ENCODE data around the gene NDUFC1. TPM values are rescaled to one million over a fixed set of nuclear protein-coding genes. Genes with fewer than 3 reads are reported as not detected.
A peak's percentile ranks its signal among the peaks of the same experiment; 100 is the strongest.

The NDUFC1 gene
- 100 to 1,000 TPM in 1 of 4 donors, 10 to 100 TPM in 3; 30.5 to 102 (median 63.5) TPM for total RNA-seq

DNA sequence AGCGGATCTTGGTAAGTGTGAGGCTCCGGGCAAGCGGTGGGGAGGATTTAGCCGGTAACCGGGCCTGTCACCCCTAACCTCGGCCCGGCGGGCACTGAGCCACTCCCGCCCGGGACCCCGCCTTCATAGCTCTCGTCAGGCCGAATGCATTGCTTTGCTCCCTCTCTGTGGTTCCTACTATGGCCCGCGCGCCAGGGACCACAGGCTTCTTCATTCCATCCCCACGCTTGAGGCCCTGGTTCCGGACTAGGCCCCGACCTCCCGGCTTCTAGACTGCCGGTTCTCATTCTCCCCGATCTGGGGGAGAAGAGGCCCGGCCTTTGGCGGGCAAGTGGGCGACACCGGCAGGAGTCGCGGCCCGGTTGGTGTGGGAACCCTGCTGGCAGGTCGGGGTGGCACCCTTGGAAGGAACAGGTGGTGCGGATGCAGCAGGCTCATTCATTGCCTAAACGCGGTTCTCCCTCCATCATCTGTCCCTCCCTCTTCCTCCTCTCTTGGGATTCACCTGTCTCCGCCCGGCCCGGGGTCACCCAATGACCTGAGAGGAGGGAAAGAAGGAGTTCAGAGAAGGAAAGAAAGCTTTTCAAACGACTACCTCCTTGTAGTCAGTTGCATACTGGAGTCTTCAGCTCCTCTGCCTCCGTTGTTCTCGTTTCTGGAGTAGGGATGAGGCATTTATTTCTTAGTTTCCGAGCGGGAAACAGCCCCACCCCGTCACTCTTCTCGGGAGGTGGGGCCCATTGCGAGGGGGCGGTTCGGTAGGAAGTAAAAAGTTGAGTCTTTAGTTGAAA, at the start of gene NDUFC1:
TSS of gene NDUFC1 (minus strand) at position 657 of the 791 bp plus-strand sequence. CDS start 6,679 bp downstream, outside the sequence.
- Histone ChIP-seq H3K9me3 (no peaks in the 10 kb centered on the region), H3K4me3 (peak within 1 kb of the TSS; percentile 71 to 95 (median 86)), H3K36me3 (no peaks in the 10 kb centered on the region), H3K27ac (peak within 1 kb of the TSS; percentile 94 to 98 (median 96)), H3K27me3 (no peaks in the 10 kb centered on the region), H3K4me1 (peaks cover 48 to 62% of the 10 kb centered on the region in 2 donors)
- TF ChIP-seq POLR2A (IDR thresholded peaks at IDR 0.05) = no peak
- TF ChIP-seq, protein P1, sequence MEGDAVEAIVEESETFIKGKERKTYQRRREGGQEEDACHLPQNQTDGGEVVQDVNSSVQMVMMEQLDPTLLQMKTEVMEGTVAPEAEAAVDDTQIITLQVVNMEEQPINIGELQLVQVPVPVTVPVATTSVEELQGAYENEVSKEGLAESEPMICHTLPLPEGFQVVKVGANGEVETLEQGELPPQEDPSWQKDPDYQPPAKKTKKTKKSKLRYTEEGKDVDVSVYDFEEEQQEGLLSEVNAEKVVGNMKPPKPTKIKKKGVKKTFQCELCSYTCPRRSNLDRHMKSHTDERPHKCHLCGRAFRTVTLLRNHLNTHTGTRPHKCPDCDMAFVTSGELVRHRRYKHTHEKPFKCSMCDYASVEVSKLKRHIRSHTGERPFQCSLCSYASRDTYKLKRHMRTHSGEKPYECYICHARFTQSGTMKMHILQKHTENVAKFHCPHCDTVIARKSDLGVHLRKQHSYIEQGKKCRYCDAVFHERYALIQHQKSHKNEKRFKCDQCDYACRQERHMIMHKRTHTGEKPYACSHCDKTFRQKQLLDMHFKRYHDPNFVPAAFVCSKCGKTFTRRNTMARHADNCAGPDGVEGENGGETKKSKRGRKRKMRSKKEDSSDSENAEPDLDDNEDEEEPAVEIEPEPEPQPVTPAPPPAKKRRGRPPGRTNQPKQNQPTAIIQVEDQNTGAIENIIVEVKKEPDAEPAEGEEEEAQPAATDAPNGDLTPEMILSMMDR (IDR thresholded peaks at IDR 0.05 in 4 of 5, conservative IDR thresholded peaks at IDR 0.05 in 1 of 5) = peak in 3 of 5 experiments; percentile 18 to 54 (median 27)
- intact Hi-C loops (cut with DNase I; ENCODE audit: low total_unique reads) (loop anchor here (1.0 to 5.0 kb wide), 5 partner anchors 125 to 850 kb away; partner anchors contain the start of genes ELF2, MAML3 and RAB33B), in situ Hi-C loops (cut with MboI; ENCODE audit: low sequenced_read_pairs in 4 of 4) (no loop called here)
- peak; percentile 20 to 25 for ATAC-seq
- peak; percentile 18 to 56 for DNase-seq

DNA sequence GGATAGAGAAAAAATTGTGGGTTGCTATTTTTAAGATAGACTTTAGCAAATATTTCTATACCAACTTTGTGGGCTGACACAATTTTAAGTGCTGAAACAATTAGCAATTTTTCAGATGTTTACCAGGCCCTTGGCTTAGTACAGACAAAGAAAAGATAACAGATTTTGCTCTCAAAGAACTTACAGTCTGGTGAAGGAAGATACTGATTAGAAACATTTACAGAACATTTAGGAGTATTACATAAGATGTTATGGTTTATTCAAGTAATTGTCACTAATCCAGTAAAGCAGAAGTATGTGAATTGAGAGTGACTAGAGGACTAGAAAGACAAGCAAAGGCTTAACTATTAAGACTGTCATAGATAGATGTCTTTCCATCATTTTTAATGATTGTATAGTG, 35.3 kb upstream of the NDUFC1 start:
- Histone ChIP-seq H3K4me1 (no peaks in the 10 kb centered on the region), H3K4me3 (no peak overlapping the region), H3K36me3 (peaks cover 0 to 21% of the 10 kb centered on the region in 2 donors), H3K27ac (no peak overlapping the region), H3K9me3 (no peaks in the 10 kb centered on the region), H3K27me3 (no peaks in the 10 kb centered on the region)
- DNase-seq = no peak
- intact Hi-C loops (cut with DNase I; ENCODE audit: low total_unique reads) (no loop called here), in situ Hi-C loops (cut with MboI; ENCODE audit: low sequenced_read_pairs in 4 of 4) (no loop called here)
- TF ChIP-seq, protein P1 (IDR thresholded peaks at IDR 0.05 in 4 of 5, conservative IDR thresholded peaks at IDR 0.05 in 1 of 5) = no peak
- TF ChIP-seq POLR2A (IDR thresholded peaks at IDR 0.05) = no peak
- ATAC-seq = no peak

DNA sequence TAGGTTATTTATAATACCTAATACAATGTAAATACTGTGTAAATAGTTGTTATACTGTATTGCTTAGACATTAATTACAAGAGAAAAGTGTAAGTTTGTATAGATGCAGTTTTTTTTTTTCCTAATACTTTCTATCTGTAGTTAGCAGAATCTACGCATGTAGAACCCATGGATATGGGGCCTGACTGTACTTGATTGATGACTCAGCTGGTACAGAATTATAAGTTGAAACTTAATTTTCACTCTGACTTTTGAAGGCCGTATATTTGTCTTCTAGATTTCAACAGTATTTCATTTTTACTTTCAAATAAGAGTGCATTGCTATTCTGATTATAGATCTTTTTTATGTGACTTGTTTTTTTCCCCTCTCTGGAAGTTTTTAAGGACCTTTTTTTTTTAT, 30.8 kb upstream of the NDUFC1 start:
- Histone ChIP-seq H3K4me1 (peaks cover 0 to 6% of the 10 kb centered on the region in 2 donors), H3K4me3 (no peak overlapping the region), H3K27ac (no peak overlapping the region), H3K27me3 (no peaks in the 10 kb centered on the region), H3K9me3 (no peaks in the 10 kb centered on the region), H3K36me3 (peaks cover 0 to 2% of the 10 kb centered on the region in 2 donors)
- intact Hi-C loops (cut with DNase I; ENCODE audit: low total_unique reads) = no loop called here
- ATAC-seq (no peak), DNase-seq (no peak)
- in situ Hi-C loops (cut with MboI; ENCODE audit: low sequenced_read_pairs in 4 of 4) = no loop called here
- TF ChIP-seq, protein P1 (IDR thresholded peaks at IDR 0.05 in 4 of 5, conservative IDR thresholded peaks at IDR 0.05 in 1 of 5) = no peak
- TF ChIP-seq POLR2A (IDR thresholded peaks at IDR 0.05) = no peak

- in situ Hi-C loops (cut with MboI; ENCODE audit: low sequenced_read_pairs in 4 of 4) = no loop called here
- intact Hi-C loops (cut with DNase I; ENCODE audit: low total_unique reads) = no loop called here
- Histone ChIP-seq H3K4me1 (peaks cover 0 to 6% of the 10 kb centered on the region in 2 donors), H3K36me3 (no peaks in the 10 kb centered on the region), H3K9me3 (no peaks in the 10 kb centered on the region), H3K27me3 (no peaks in the 10 kb centered on the region), H3K27ac (no peak overlapping the region), H3K4me3 (no peak overlapping the region)
- TF ChIP-seq, protein P1 (IDR thresholded peaks at IDR 0.05 in 4 of 5, conservative IDR thresholded peaks at IDR 0.05 in 1 of 5) = no peak
- no peak for TF ChIP-seq POLR2A (IDR thresholded peaks at IDR 0.05)
- DNase-seq (no peak), ATAC-seq (no peak)
Observed at GRCh38 chr4:139331185-139331584, 28.9 kb upstream of the NDUFC1 start.
